ENCODE data around the gene GLIS1.

- no peak for TF ChIP-seq POLR2A (IDR thresholded peaks at IDR 0.05)
- no peak for TF ChIP-seq CTCF (IDR thresholded peaks at IDR 0.05)
Observed at GRCh38 chr1:53500204-53501064, 238.5 kb downstream of the GLIS1 start.

Measured in heart left ventricle (tissue), 13 donors.